OCI-M1 (cell line): ENCODE measurements around the gene GNAI3.

ENCODE experiments used
- DNase-seq: peaks from one replicate; lab custom pipeline; 2025; lab: John Stamatoyannopoulos, UW

GNAI3 gene

GRCh38 chr1:109546311-109547109, 1.9 kb upstream of the GNAI3 start:
- DNase-seq: peak; percentile 94

DNA sequence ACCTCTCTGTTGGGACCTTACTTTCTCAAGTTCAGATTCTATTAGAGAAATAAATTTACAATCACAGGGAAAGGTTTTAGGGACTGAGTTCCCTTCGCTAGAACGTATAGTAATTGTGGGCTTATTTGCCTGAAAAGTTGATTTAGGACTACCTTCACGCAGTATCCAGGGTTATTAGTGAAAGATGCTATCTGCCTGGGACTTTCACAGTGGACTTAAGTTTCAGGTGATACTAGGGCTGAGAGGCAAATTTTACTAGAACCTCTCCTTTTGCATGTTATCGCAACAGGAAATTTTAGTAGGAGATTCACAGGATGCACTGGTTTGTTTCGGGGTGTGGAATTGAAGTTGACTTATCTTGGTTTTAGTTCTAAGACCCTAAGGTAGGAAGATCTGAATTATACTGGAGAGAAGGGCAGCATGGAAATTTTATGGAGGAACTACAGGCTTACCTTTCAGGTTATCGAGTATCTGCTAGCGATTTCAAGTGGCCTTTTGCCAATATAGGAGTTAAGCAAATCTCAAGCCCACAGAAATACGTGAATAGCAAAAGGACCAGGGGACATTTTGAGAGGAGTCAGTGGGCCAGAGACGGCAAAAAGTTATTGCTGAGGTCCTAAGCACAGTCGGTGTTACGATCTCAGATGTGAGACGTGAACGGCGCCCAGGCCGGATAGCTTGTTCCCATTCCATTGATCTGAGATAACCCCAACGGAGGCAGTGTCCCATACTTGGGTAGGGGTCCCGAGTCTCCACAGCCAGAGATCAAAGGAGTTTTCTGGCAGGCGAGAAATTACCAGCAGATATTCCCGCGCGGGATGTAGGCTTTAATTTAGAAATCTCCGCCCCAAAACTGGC, 723 bp upstream of the GNAI3 start:
- DNase-seq: peak; percentile 74

- no peak for DNase-seq
These were observed 8.1 kb downstream of the GNAI3 start for GRCh38 chr1:109556563-109556962.

- peak; percentile 23 for DNase-seq
These were observed 9.1 kb downstream of the GNAI3 start for GRCh38 chr1:109557520-109557919.

DNA sequence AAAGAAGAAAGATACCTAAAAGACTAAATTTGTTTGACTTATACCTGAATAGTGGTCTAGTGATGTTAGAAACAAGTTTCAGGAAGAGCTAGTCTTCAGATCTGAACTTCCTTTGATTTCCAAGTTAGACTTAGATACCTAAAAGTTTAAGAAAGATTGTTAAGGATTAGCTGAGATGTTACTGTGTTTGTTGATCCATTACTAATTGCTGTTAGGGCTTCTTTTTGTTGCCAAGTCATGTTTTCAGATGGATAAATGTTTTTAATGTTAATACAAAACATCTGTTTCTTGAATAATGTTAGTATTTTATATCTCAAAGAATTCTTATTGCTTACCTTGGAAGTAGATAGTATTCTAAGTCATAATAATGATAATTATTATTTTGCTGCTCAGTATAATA, 11.6 kb downstream of the GNAI3 start:
- DNase-seq: no peak

GRCh38 chr1:109564194-109564878, 15.9 kb downstream of the GNAI3 start:
- no peak for DNase-seq

DNA sequence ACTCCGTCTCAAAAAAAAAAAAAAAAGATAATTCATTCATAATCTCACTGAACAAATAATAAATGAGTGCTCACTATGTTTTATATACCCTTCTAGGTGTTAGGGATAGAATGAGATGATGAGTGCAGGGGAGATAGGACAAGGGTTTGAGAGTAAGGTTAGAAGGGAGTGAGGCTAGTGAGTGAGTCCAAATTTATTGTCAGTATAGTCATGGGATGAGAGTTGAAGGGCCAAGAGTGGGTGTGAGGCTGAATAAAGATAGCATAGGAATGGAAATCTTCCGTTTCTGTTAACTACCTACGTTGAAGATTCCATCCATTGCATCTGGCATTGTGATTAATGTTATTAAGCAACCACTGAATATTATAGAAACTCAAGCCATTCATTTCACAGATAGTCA, 16.8 kb downstream of the GNAI3 start:
- DNase-seq: no peak

- no peak for DNase-seq
These were observed 18.6 kb downstream of the GNAI3 start for GRCh38 chr1:109566982-109567381.

GRCh38 chr1:109567877-109568672, 19.7 kb downstream of the GNAI3 start:
- DNase-seq: no peak

DNA sequence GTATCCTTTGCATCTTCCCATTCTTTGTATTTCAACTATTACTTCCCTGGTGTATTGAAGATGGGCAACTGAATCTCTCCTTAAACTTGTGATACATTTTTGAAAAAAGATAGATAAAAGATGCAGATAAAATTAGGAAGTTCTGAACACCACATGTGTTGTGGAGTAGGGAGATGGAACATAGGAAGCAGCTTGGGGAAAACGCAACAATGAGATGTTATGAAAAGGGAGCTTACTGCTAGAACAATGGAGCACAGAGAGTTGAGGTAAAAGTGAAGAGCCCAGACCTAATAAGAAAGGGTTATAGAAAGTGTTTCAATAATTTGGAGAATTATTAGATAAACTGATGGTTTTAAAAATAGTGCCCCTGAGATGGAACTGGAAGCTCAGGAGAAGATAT, 20.9 kb downstream of the GNAI3 start:
- no peak for DNase-seq

- DNase-seq: no peak
These were observed 22.0 kb downstream of the GNAI3 start for GRCh38 chr1:109570414-109570813.

DNA sequence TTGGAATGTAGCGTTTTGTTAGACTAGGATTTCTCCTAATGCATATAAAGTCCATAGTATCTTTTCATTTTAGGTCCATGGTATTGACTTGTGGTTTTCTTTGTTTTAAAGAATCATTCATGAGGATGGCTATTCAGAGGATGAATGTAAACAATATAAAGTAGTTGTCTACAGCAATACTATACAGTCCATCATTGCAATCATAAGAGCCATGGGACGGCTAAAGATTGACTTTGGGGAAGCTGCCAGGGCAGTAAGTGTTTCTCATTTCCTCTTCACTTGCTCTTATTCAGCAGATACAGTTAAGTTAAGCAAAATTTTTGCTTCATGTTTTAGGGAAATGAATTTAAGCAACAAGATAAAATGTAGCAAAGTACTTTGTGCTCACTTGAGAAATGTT, 25.4 kb downstream of the GNAI3 start:
- no peak for DNase-seq

GRCh38 chr1:109578947-109579443, 30.6 kb downstream of the GNAI3 start:
- no peak for DNase-seq

- no peak for DNase-seq
These were observed 31.1 kb downstream of the GNAI3 start for GRCh38 chr1:109579491-109579890.

DNA sequence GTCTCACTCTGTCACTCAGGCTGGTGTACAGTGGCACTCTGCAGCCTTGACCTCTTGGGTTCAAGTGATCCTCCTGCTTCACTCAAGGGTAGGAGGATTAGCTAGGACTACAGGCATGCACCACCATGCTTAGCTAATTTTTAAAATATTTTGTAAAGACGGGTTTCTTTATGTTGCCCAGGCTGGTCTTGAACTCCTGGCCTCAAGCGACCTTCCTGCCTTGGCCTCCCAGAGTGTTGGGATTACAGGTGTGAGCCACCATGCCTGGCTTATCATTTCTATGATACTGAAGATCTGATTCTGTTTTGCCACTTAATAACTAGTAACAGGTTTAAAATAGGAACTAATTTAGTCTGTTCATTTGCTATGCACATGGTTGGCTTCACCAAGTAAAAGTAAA, 33.6 kb downstream of the GNAI3 start:
- no peak for DNase-seq

GRCh38 chr1:109584766-109585165, 36.4 kb downstream of the GNAI3 start:
- no peak for DNase-seq

DNA sequence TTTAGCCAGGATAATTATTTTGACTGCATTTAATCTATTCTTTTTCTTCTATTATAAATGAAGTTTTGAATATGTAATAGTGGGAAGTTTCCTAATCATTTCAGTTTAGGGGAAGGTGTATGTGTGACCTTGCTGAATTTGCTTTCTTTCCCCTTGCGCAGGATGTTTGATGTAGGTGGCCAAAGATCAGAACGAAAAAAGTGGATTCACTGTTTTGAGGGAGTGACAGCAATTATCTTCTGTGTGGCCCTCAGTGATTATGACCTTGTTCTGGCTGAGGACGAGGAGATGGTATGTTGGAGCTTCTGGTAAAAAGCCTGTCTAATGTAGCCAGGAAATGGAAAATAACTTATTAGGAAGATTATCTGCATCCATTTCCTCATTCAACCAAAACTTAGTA, 37.6 kb downstream of the GNAI3 start:
- no peak for DNase-seq

DNA sequence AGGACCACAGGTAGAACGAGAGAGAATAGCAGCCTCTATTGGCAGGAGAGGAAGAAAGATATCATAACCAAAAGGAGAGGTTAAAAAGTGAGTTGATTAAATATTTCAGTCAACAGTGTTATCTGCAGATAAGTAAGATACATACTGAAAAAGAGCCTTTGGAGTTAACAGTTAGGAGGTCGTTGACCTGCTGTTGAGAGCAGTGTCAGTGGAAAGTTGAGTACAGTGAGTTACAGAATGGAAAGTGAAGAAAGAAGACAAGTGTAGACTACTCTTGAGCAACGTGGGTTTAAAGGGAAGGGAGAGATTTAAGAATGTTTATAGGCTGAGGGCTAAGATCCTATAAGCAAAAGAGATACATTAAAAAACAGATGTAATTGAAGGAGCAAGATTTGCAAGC, 40.8 kb downstream of the GNAI3 start:
- no peak for DNase-seq

GRCh38 chr1:109589679-109590078, 41.3 kb downstream of the GNAI3 start:
- no peak for DNase-seq

DNA sequence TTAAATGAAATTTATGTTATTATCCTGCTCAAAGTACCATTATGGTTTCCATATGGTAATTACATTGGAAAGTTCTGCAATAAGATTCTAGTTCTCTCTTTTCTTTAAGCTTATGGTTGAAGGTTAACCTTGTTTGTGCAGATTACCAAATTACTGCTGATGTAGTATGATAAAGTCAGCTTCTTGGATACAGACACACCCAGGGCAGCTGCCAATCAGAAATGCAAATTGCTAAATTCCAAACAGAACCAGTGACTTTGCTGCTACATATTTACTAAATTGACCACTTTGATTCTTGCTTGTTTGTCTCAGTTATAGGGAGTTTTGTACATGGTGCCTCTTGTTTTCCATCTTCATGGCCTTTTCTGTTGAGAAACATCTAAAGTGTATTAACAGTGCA, 44.5 kb downstream of the GNAI3 start:
- DNase-seq: no peak

GRCh38 chr1:109595531-109595930, 47.1 kb downstream of the GNAI3 start:
- DNase-seq: no peak

DNA sequence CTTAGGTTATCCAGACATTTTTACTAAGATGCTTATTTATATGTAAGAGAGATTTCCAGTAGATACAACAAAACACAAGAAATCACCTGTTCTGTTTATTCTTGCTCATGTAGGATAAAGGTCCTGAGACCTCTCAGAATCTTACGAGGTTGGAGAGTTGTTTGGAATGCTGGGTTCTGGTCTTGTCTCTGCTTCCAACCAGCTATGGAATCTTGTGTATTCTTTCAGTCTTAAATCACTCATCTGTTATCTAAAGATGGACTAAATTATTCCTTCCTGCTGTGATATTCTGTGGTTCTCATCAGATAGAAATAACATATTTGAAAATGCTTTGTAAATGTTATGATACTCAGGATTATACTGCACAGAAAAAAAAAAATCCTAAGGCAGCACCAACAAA, 49.7 kb downstream of the GNAI3 start:
- no peak for DNase-seq
